ENCODE data around the gene PODN.

- TF ChIP-seq CTCF (IDR thresholded peaks at IDR 0.05) (no peak), POLR2AphosphoS5 (IDR thresholded peaks at IDR 0.05; ENCODE audit: low read depth, low read length) (no peak), REST (IDR thresholded peaks at IDR 0.05; ENCODE audit: insufficient read depth in 1 of 2, low read depth in 2 of 2, low read length in 1 of 2) (no peak), SIN3A (IDR thresholded peaks at IDR 0.05; ENCODE audit: borderline replicate concordance, insufficient read depth, low read depth, low read length) (no peak), TCF7L2 (IDR thresholded peaks at IDR 0.05; ENCODE audit: low read depth, low read length) (no peak)
Measured at GRCh38 chr1:53046930-53047329, 15.1 kb upstream of the PODN start.

Data from Panc1 (cell line).